ENCODE results near the gene EPHA1.

EPHA1 gene

GRCh38 chr7:143408686-143409561, at the start of gene EPHA1:
Gene EPHA1, minus strand, starts transcription at chr7:143408856. Its CDS starts 51 bp downstream, at chr7:143408805.
- DNase-seq, result peak; percentile 81

- DNase-seq, result no peak
These were observed 49.6 kb upstream of the EPHA1 start for GRCh38 chr7:143458263-143458662.

- no peak for DNase-seq
These were observed 48.5 kb upstream of the EPHA1 start for GRCh38 chr7:143456992-143457793.

- no peak for DNase-seq
These were observed 47.3 kb upstream of the EPHA1 start for GRCh38 chr7:143455942-143456341.

GRCh38 chr7:143455491-143455890, 46.8 kb upstream of the EPHA1 start:
- DNase-seq, result no peak

- DNase-seq, result no peak
These were observed 45.5 kb upstream of the EPHA1 start for GRCh38 chr7:143454091-143454680.

GRCh38 chr7:143452495-143452894, 43.8 kb upstream of the EPHA1 start:
- no peak for DNase-seq

- DNase-seq, result no peak
These were observed 43.1 kb upstream of the EPHA1 start for GRCh38 chr7:143451746-143452145.

GRCh38 chr7:143451122-143451521, 42.5 kb upstream of the EPHA1 start:
- no peak for DNase-seq

GRCh38 chr7:143449793-143450192, 41.1 kb upstream of the EPHA1 start:
- no peak for DNase-seq

- DNase-seq, result no peak
These were observed 39.8 kb upstream of the EPHA1 start for GRCh38 chr7:143448429-143448828.

GRCh38 chr7:143447466-143447865, 38.8 kb upstream of the EPHA1 start:
- peak; percentile 35 for DNase-seq

- DNase-seq, result no peak
These were observed 36.1 kb upstream of the EPHA1 start for GRCh38 chr7:143444785-143445184.

- no peak for DNase-seq
These were observed 35.6 kb upstream of the EPHA1 start for GRCh38 chr7:143444063-143444782.

GRCh38 chr7:143443153-143443552, 34.5 kb upstream of the EPHA1 start, which contains the start of gene TAS2R60:
Gene TAS2R60, plus strand, starts transcription at chr7:143443453. Its CDS starts 0 bp downstream, at chr7:143443453.
- DNase-seq, result no peak

- DNase-seq, result no peak
These were observed 31.2 kb upstream of the EPHA1 start for GRCh38 chr7:143439866-143440265.

GRCh38 chr7:143437578-143437977, 28.9 kb upstream of the EPHA1 start:
- no peak for DNase-seq

- no peak for DNase-seq
These were observed 27.8 kb upstream of the EPHA1 start for GRCh38 chr7:143436325-143436946.

GRCh38 chr7:143435266-143435665, 26.6 kb upstream of the EPHA1 start:
- DNase-seq, result no peak

GRCh38 chr7:143434660-143435059, 26.0 kb upstream of the EPHA1 start:
- peak; percentile 27 for DNase-seq

- no peak for DNase-seq
These were observed 25.1 kb upstream of the EPHA1 start for GRCh38 chr7:143433759-143434158.

- no peak for DNase-seq
These were observed 22.5 kb upstream of the EPHA1 start for GRCh38 chr7:143431109-143431508.
